A549 (cell line): Measurements from ENCODE around the gene COL2A1. TPM values are rescaled to one million over a fixed set of nuclear protein-coding genes. Genes with fewer than 3 reads are reported as not detected.

Experiments
- ATAC-seq, 2 experiments: fragments of 200-7000 bp in 1 of 2; fragments of >200 bp in 1 of 2; cut with Nextera tagmentation in 1 of 2; cut with Tn5 transposase in 1 of 2; 3 replicates each; pipeline versions ENCODE4 v1.8.0 to v1.9.1; 2018 to 2020; ENCODE audit warnings: mild to moderate bottlenecking in 1 of 2, moderate library complexity in 1 of 2
- CTCF ChIA-PET: fragments of 300-600 bp; sonication (Branson Sonifier 250); formaldehyde crosslinking; extraction: SDS; loops from one replicate; lab custom pipeline; 2021; ENCODE audit warnings: antibody characterized with exemption, inconsistent platforms; lab: Yijun Ruan, JAX
- POLR2A ChIA-PET: fragments of 350-600 bp; formaldehyde crosslinking; extraction: SDS; loops from one replicate; lab custom pipeline; 2021; ENCODE audit warnings: antibody characterized with exemption, inconsistent platforms; lab: Yijun Ruan, JAX
- DNase-seq, 2 experiments: peaks; one replicate each; pipeline versions ENCODE4 v3.0.0 to v3.0.0-alpha.2; 2011 to 2016; ENCODE audit warnings: low read depth in 1 of 2, low spot score in 1 of 2
- FAIRE-seq: peaks from 2 replicates; lab custom pipeline; 2011; peaks lifted over from hg19 to GRCh38; lab: Jason Lieb, UNC
- H3K27ac ChIP-seq, 2 experiments: fragments of >200 bp; sonication (Bioruptor Twin); formaldehyde crosslinking; 3 replicates each; pipeline ENCODE4 v1.5.1; 2016 to 2017
- H3K4me1 ChIP-seq: fragments of >200 bp; sonication (Bioruptor Twin); formaldehyde crosslinking; 3 replicates; pipeline ENCODE4 v1.6.1; 2016
- H3K4me2 ChIP-seq: fragments of >200 bp; sonication (Bioruptor Twin); formaldehyde crosslinking; 3 replicates; pipeline ENCODE4 v1.6.1; 2016
- H3K4me3 ChIP-seq: fragments of >200 bp; sonication (Bioruptor Twin); formaldehyde crosslinking; 3 replicates; pipeline ENCODE4 v1.5.1; 2016
- H3K9me3 ChIP-seq: fragments of >200 bp; sonication (Bioruptor Twin); formaldehyde crosslinking; 3 replicates; pipeline ENCODE4 v1.6.1; 2016
- ATOH8 ChIP-seq: fragments of 250-450 bp; sonication (Bioruptor Pico); IDR thresholded peaks from 2 replicates; pipeline ENCODE4 v1.5.0; 2020; ENCODE audit warnings: low read depth, mild to moderate bottlenecking, moderate library complexity
- CHD2 ChIP-seq: fragments of 150-350 bp; IDR thresholded peaks from 2 replicates; pipeline ENCODE4 v1.6.1; 2014; ENCODE audit warnings: low read length; ENCODE audit not compliant: partially characterized antibody
- CHD4 ChIP-seq: fragments of 200-600 bp; sonication (generic); IDR thresholded peaks from 2 replicates; pipeline ENCODE4 v1.6.1; 2016; ENCODE audit warnings: antibody characterized with exemption, mild to moderate bottlenecking, borderline replicate concordance
- CTCF ChIP-seq: fragments of >200 bp; sonication (Bioruptor Twin); formaldehyde crosslinking; IDR thresholded peaks from 3 replicates; pipeline ENCODE4 v1.5.1; 2016
- E2F6 ChIP-seq: IDR thresholded peaks from 2 replicates; pipeline ENCODE4 v1.6.1; 2012; ENCODE audit warnings: low read depth, borderline replicate concordance
- ESRRA ChIP-seq: fragments of 150-350 bp; IDR thresholded peaks from 2 replicates; pipeline ENCODE4 v1.6.1; 2014; ENCODE audit warnings: mild to moderate bottlenecking, low read length, borderline replicate concordance
- FOSL2 ChIP-seq, 2 experiments: fragments of 450-650 bp in 1 of 2; fragments of >200 bp in 1 of 2; sonication (Bioruptor Twin) in 1 of 2; formaldehyde crosslinking; IDR thresholded peaks; 2 replicates each; pipeline versions ENCODE4 v1.5.0 to v1.6.1; 2016 to 2020; ENCODE audit warnings: mild to moderate bottlenecking in 1 of 2, moderate library complexity in 1 of 2
- FOXS1 ChIP-seq: fragments of 250-450 bp; sonication (Bioruptor Pico); IDR thresholded peaks from 2 replicates; pipeline ENCODE4 v1.5.0; 2020; ENCODE audit warnings: mild to moderate bottlenecking, moderate library complexity
- GATA3 ChIP-seq: IDR thresholded peaks from 2 replicates; pipeline ENCODE4 v1.6.1; 2012; ENCODE audit warnings: borderline replicate concordance
- HOXB5 ChIP-seq: fragments of 250-450 bp; sonication (Bioruptor Pico); IDR thresholded peaks from 2 replicates; pipeline ENCODE4 v1.5.0; 2020; ENCODE audit warnings: mild to moderate bottlenecking, moderate library complexity
- JUNB ChIP-seq: fragments of >200 bp; sonication (Bioruptor Twin); formaldehyde crosslinking; IDR thresholded peaks from 2 replicates; pipeline ENCODE4 v1.6.1; 2016
- RFX5 ChIP-seq: fragments of 450-650 bp; IDR thresholded peaks from 2 replicates; pipeline ENCODE4 v1.7.1; 2014; ENCODE audit warnings: antibody characterized with exemption, mild to moderate bottlenecking, moderate library complexity
- RNF2 ChIP-seq: fragments of 200-600 bp; sonication (generic); IDR thresholded peaks from 2 replicates; pipeline ENCODE4 v1.6.1; 2016; ENCODE audit warnings: low read depth, mild to moderate bottlenecking, antibody characterized with exemption, moderate library complexity, borderline replicate concordance
- SMC3 ChIP-seq: fragments of >200 bp; sonication (Bioruptor Twin); formaldehyde crosslinking; IDR thresholded peaks from 3 replicates; pipeline ENCODE4 v1.6.1; 2018; ENCODE audit warnings: inconsistent platforms
- TFCP2L1 ChIP-seq: fragments of 250-450 bp; sonication (Bioruptor Pico); IDR thresholded peaks from 2 replicates; pipeline ENCODE4 v1.5.0; 2021; ENCODE audit warnings: mild to moderate bottlenecking
- USF2 ChIP-seq: fragments of 450-650 bp; IDR thresholded peaks from 2 replicates; pipeline ENCODE4 v1.6.1; 2014; ENCODE audit warnings: antibody characterized with exemption
- ZFP36 ChIP-seq: fragments of 450-650 bp; IDR thresholded peaks from 2 replicates; pipeline ENCODE4 v1.6.1; 2014; ENCODE audit warnings: borderline replicate concordance; ENCODE audit not compliant: partially characterized antibody
- WGBS: methylation state at CpG from one replicate; pipeline ENCODE4 v1.1.6; 2017; ENCODE audit errors: missing lambda C conversion rate; 5-methylcytosine and 5-hydroxymethylcytosine counted together
- polyA plus RNA-seq, 4 experiments: library from polyadenylated mRNA; depleted of rRNA in 3 of 4; stranded (reverse); fragments of >200 nt; fragmentation: RNase III in 1 of 4; extraction: RNeasy Plus Mini Kit Qiagen cat#74134 plus additional on column Dnase treatment in 1 of 4; gene quantifications; 2 replicates in 3 of 4; 3 replicates in 1 of 4; pipeline ENCODE4 v1.2.3, GENCODE V29; 2011 to 2017
- TF ChIP-seq, protein P1 (sequence below): fragments of 150-350 bp; IDR thresholded peaks from 2 replicates; pipeline ENCODE4 v1.6.1; 2014; ENCODE audit warnings: low read depth, mild to moderate bottlenecking, low read length
- TF ChIP-seq, protein P2 (sequence below): fragments of >200 bp; sonication (Bioruptor Twin); formaldehyde crosslinking; IDR thresholded peaks from 2 replicates; pipeline ENCODE4 v1.6.1; 2016

The COL2A1 gene
- polyA plus RNA-seq, 2 of the 4 experiments (the other 2 are of a cell fraction) = 0.01 TPM; not detected in 1

- TF ChIP-seq CTCF = no peak
Measured at GRCh38 chr12:47978598-47978873, 25.7 kb downstream of the COL2A1 start (continued).

DNA sequence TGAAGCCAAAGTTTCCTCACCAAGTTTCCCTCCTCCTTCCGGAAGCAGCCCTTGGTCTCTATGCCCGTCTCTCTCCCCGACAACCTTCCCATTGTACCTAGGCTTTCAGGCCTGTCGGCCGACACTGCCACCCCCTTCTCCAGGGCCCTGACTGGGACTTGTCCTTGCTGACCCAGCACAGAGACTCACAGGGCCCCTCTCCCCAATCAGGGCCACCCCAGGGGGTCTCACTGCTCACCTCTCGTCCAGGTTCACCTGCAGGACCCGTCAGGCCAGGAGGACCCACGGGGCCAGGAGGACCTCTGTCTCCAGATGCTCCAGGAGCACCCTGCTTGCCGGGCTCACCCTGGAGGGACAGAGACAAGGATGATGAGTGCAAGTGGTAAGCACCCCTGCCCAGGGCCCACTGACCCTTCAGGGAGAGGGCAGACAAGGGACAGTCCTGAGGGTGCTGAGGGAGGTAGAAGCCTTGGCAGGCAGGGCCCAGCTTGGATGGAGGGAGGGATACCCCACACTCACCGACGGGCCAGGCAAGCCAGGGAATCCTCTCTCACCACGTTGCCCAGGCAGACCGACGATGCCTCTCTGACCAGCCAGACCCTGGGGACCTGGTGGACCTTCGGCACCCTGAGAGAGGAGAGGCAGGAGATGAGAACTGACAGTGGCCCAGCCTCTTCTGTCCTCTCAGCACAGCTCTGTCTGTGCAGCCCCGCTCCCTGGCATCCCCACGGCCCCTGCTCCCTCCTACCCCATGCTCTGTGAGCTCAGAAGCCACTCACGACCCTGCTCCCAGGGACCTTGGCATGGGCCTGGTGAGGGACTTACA is 26.3 kb downstream of the COL2A1 start:
- ATAC-seq (no peak), FAIRE-seq (no peak), DNase-seq (no peak)
- Histone ChIP-seq H3K9me3 (no peaks in the 10 kb centered on the region), H3K4me1 (no peaks in the 10 kb centered on the region), H3K4me3 (no peak overlapping the region)
- 61% methylated on average over 17 of the region's 18 CpGs for WGBS
- TF ChIP-seq GATA3 = no peak
- no peak for TF ChIP-seq E2F6
- no peak for TF ChIP-seq SMC3
- no peak for TF ChIP-seq ZFP36
- TF ChIP-seq, protein P1, sequence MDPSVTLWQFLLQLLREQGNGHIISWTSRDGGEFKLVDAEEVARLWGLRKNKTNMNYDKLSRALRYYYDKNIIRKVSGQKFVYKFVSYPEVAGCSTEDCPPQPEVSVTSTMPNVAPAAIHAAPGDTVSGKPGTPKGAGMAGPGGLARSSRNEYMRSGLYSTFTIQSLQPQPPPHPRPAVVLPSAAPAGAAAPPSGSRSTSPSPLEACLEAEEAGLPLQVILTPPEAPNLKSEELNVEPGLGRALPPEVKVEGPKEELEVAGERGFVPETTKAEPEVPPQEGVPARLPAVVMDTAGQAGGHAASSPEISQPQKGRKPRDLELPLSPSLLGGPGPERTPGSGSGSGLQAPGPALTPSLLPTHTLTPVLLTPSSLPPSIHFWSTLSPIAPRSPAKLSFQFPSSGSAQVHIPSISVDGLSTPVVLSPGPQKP = no peak
- TF ChIP-seq RFX5 = no peak
- no peak for TF ChIP-seq USF2
- no peak for TF ChIP-seq ESRRA
- TF ChIP-seq TFCP2L1 = no peak
- no peak for TF ChIP-seq HOXB5 (CRISPR knock-in tag)
- TF ChIP-seq CHD2 = no peak
- no peak for TF ChIP-seq RNF2
- TF ChIP-seq CHD4 = no peak
- TF ChIP-seq, protein P2, sequence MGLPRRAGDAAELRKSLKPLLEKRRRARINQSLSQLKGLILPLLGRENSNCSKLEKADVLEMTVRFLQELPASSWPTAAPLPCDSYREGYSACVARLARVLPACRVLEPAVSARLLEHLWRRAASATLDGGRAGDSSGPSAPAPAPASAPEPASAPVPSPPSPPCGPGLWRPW = no peak
- no peak for TF ChIP-seq ATOH8 (CRISPR knock-in tag)
- TF ChIP-seq, all 56 proteins: peak for 0
- Histone ChIP-seq H3K27ac (no peak overlapping the region), H3K4me2 (no peak overlapping the region)
- ChIA-PET POLR2A (no interaction called here), CTCF (interaction anchor here (1.0 to 2.7 kb wide), 6 partner anchors 15 to 140 kb away, joined by 3 to 10 read pairs (median 7); partner anchors contain the start of gene TMEM106C)

GRCh38 chr12:47977046-47977771 is 27.1 kb downstream of the COL2A1 start:
- no peak for TF ChIP-seq JUNB
- TF ChIP-seq FOXS1 (CRISPR knock-in tag) = no peak
- no peak for TF ChIP-seq FOSL2 (IDR thresholded peaks at IDR 0.05)
- no peak for TF ChIP-seq FOSL2 (CRISPR knock-in tag; IDR thresholded peaks at IDR 0.05)
- TF ChIP-seq USF2 = no peak
- TF ChIP-seq RFX5 = no peak
- H3K4me1 ChIP-seq = no peaks in the 10 kb centered on the region
- no peaks in the 10 kb centered on the region for H3K9me3 ChIP-seq
- FAIRE-seq = no peak
- H3K4me3 ChIP-seq = no peak overlapping the region
- no peak for ATAC-seq
- ChIA-PET POLR2A (no interaction called here), CTCF (interaction anchor here (1.3 to 2.4 kb wide), 3 partner anchors 9 to 14 kb away, joined by 5 to 10 read pairs (median 6); partner anchors contain the start of gene TMEM106C)
- no peak overlapping the region for H3K27ac ChIP-seq
- no peak overlapping the region for H3K4me2 ChIP-seq
- 64% methylated on average over 12 of the region's 12 CpGs for WGBS
- no peak for DNase-seq
